Globus pallidus (tissue), 1 donor: ENCODE results near the gene PKHD1.

ENCODE experiments used
- DNase-seq: peaks from one replicate; pipeline ENCODE4 v3.0.0-alpha.2; 2015; ENCODE audit warnings: low spot score

PKHD1 gene

DNA sequence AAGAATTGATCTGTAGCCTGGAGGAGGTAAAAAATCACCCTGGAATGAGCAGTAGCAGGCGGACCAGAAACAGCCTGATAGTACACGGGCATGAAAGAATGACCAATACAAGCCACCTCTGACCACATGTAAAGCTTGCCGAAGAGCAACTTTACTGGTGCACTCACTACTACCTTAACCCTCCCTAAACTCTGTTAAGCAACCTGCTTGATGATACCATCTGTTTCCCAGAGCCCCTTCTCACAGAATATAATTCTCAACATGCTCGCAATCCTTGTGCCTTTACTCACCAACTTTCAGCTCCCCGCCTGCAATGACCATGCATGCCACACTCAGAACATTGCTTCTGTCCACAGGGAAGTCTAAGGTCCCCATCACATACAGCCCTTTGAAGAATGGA lies 296.5 kb downstream of the PKHD1 start:
- DNase-seq = no peak

DNA sequence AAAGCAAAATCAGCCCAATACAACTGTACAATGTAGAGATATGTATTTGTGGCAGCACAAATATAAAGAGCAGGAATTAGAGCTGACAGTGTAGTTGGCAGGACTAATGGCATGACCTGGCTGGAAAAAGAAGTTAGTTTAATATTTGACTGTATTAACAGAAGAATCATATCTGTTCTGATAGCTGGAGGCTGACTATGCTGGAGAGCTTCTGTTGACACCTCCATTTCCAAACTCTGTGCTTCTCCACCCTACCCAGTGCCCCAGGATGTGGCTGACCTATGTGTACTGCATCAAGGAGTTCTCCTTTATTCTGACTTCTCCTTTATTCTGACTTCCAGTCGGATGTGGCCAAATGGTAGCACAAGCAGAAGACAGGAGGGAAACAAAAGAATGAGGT lies 299.3 kb downstream of the PKHD1 start:
- no peak for DNase-seq

DNA sequence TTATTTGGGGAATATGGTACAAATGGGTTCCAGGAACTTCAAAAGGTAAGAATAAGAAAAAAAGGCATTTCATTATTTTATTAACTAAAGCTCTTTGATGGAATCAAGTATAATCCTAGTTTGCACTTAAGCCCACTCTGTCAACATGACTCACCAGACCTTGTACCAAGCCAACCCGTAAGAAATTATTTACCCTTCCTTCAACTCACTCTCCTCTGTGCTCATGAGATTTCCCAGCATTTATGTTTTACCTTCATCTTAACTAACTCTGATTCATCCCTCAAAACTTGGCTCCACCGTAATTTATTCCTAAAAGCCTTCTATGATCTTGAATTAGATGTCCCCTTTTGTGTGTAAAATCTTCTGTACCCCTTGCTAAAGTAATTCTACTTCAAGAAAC lies 308.7 kb downstream of the PKHD1 start:
- DNase-seq = no peak

DNA sequence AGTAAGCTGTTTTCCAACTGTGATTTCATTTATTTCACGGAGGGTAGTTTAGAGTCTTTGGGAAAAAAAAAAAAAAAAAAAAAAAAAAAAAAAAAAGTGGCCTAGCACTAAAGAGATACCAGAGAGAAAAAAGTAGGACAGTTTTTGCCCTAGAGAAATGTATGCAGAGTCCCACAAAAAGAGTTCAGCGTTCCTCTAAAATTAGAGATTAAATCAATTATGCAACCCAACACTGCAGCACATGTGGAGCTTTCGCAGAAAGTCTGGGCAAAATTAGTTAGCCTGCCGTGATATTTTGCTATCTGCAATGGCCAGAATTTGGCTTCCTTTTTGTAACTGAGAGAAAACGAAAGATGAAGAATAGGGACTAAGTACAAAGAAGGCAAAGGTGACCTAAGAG lies 309.8 kb downstream of the PKHD1 start:
- DNase-seq = no peak

DNA sequence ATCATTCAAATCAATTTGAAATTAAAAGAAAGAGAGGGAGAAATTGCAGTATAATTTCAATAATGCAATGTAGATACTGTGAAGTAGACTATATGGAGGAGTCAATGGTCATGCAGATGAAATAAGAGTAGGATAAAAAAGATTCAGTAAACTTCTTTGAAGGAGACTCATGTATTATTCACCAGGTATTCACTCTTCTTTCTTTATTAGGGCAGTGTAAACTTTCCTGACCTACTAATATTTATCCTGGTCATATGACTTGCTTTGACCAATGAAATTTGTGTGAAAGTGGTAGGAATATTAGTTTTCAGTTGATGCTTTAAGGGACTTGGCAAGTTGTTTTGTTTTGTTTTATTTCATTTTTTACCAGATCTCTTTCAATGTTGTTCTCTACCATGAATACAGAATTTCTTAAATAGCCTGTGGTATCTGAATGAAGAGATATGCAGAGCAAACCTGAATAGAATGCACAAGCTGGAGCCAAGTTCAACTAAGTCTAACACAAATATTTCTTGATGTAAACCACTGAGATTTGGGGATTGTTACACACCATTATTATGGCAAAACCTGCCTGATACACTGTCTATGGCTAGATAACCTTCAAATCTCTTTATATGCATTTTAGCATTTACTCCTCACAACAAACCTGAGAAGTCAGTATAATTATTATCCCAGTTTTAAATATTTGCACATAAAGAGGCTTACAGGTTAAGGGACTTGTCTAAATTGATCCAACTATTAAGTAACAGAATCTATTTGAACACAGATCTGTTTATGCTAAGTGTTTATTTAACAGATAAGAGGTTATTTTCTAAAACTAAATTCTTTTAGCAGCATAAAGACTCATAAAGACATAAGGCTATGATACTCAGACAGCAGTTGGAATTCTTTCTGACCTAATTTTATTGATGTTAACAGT lies 311.2 kb downstream of the PKHD1 start:
- no peak for DNase-seq

DNA sequence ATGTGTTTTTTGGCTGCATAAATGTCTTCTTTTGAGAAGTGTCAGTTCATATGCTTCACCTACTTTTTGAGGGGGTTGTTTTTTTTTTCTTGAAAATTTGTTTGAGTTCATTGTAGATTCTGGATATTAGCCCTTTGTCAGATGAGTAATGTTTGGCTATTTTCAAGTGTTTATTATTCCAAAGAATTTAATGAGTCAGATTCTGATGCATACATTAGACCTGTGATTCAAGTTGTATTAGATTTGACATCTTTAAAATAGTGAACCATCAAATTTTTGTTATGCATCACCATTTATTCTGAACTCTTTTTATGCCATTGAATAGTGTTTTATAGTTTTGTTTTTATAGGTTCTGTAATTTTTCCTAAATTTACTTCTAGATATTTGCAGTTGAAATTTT lies 319.3 kb downstream of the PKHD1 start:
- no peak for DNase-seq

DNA sequence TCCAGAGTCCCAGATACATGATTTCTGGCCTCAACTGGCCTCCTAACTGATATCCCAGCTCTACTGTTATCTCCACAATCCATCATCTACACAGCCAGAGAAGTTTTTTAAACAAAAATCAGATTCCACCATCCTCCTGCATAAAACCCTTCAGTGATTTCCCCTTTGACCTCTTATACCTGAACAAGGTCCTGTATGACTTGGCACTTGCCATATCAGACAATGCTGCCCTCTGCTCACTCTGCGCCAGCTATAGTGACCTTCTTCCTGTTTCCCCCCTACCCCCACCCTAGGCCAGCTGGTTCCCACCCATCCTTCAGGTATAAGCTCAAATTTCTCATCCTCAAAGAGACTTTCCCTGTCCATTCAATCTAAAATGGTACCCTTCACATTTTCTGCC lies 322.2 kb downstream of the PKHD1 start:
- DNase-seq = no peak

DNA sequence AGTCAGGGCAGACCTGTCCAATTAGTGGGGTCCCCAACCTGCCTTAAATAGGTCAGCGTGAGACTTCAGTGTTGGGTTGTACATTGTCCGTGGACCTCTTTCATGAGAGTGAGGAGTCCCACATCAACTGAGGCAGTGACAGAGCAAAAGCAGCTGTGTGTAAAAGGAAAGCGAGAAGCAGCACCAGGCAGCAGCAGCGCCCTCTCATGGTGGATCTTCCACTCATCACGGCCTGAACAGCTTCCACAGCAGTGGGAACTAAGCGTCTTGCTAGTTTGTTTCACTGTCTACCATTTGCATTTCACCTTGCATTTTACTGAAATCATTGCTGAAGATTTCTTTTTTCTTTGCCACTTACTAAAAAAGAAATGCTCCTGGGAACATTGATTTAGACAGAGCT lies 333.8 kb downstream of the PKHD1 start:
- no peak for DNase-seq

DNA sequence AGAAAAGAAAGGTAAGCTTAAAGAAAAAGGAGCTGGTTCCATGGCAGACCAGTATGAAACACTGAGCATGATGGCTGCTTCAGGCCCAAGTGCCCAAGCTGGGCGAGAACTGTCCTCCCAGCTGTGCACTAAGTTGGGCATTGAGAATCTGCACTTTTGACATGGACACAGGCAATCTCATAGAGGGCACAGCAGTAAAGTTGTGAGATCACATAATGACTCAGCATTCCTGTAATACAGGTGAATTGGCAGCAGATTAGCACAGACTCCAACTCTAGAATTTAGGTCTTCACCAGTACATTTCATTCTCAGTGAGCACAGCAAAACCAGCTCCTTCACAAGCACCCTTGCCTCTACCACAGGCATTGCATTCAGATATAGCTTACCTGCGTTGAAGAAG lies 343.4 kb downstream of the PKHD1 start:
- DNase-seq = no peak

DNA sequence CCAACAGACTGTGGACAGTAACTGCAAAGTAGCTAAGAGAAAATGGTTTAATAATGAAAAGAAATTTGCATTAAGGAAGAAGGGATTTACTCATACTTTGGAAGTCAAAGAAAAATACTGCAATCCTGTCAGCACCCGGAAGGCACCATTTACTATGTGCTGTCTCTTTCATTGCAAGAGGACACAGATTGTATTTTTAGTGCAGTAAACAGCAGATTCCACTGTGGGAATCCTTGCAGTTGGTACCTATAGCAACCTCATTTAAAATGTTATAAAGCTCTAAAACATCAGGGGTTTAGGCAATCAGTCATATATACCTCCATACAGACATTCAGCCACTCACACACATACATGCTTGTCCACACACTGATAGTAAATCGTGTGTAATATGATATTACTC lies 346.8 kb downstream of the PKHD1 start:
- no peak for DNase-seq

DNA sequence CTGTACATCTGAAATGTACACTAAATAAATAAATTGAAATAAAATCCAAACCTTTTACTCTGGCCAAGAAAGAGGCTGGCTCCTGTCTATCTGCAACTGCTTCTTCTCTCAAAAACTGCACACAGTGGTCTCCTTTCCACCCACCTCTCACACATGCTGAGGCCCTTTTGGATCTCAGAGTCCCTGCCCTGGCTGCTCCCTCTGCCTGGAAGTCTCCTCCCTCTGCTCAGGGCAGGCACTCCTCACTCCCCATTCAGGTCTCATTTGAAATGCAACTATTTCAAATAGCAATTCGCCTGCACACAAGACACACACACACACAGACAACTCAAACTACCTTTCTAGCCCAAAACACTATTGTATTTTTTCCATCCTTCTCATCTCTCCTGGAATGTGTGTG lies 348.8 kb downstream of the PKHD1 start:
- no peak for DNase-seq

DNA sequence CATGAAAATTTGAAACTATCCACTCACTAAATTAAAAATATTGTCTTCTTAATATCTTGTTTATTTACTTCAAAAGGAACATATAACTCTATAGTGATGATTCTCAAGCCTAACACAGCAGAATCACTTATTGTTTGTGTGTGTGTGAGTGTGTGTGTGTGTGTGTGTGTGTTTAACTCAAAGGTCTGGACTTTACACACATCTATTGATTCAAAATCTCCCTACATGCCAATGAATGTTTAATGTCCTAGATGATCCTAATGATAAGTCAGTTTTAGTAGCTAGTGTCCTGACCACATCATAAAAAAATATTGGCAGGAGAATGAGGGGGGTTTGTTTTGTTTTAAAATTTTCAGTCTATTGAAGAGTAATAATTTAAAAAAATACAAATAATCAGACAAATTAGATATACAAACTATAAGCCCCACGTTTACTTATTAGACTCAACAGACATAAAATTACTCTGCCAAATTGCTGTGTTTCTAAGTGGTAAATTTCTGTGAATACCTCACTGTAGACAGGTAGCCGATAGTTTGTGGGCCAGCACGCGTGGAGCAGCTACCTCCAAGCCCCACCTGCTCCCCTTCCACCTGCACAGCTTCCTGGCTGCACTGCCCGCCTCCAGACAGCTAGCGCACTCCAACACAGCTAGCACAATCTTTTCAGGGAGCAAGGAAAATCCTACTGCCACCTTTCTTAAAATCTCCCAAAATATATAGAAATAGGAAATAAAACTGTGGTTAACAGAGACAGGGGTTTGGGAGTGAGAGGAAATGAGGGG lies 349.6 kb downstream of the PKHD1 start:
- no peak for DNase-seq

DNA sequence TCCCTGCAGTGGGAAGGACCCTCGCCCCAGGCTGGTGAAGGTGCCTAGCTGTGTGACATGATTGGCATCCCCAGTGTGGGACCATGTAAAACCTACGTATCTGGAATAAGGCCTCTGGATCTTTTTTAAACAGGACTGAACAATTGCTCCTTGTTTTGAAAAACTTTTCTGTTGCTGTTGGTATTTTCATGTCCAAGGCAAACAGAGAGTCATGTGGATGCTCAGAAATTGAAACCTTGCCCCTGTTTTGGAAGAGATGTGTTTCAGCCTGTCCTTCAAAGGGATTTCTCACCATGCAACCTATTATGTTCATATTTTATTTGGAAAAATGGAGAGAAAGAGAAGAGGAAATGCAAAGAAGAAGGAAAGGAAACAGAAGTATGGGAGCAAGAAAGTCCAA lies 362.3 kb downstream of the PKHD1 start:
- DNase-seq = no peak

DNA sequence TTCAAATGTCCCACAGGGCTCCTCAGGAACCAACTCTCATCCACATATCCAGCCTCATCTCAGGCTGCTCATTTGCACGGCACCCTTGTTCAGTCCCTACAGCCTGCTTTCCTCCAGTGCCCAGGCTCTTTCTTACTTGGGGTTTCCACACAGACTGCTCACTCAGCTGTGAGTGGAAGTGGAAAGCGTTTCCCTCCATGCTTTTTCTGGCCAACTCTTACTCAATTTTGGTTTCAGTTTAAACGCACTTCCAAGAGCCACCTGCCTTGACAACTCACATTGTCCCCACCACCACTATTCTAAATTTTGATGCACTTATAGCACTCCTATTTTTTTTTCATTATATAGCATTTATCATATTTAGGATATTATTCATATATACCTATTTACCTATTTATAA lies 367.1 kb downstream of the PKHD1 start:
- DNase-seq = no peak

DNA sequence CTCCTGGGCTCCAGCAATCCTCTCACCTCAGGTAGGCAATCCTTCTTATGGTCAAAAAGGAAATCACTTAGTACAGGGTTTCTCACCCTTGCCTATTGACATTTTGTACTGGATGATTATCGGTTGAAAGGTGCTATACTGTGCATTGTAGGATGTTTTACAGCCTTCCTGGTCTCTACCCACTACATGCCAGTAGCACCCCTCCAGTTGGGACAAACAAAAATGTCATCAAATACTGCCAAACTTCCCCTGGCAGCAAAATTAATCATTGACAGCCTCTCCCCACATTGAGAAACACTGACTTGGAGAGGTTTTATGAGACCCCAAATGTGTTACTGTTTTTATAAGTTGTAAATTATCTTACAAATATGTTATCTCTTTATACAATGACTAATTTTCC lies 368.1 kb downstream of the PKHD1 start:
- no peak for DNase-seq

DNA sequence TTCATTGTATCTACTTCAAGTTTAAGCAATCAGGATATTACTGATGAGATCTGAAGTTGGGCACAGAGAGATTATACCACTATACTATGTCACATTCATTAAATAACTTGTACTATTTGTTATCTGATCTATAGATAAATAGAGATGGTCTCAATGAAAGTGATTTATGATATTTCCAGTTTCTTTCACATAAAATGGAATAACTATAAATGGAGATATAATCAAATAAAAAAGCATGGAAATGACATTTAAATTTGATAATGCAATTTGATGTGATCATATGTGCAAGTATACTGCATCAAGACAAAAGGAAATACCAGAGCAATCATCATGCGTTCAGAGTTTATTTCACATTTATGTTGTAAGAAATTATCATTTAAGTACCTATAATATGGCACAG lies 368.9 kb downstream of the PKHD1 start:
- no peak for DNase-seq

DNA sequence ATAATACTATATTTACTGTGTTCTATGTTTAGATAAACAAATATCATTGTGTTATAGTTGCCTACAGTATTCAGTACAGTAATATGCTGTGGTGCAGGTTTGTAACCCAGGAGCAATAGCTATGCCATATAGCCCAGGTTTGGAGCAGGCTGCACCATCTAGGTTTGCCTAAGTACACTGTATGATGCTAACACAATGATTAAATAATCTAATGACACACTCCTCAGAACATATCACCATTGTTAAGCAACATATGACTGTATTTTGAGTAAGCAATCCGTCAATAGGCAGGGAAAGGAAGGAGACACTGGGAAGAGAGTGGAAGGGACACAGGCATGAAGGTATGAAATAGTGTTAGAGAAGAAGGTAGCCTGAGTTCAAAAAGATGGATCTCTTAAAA lies 369.9 kb downstream of the PKHD1 start:
- no peak for DNase-seq

DNA sequence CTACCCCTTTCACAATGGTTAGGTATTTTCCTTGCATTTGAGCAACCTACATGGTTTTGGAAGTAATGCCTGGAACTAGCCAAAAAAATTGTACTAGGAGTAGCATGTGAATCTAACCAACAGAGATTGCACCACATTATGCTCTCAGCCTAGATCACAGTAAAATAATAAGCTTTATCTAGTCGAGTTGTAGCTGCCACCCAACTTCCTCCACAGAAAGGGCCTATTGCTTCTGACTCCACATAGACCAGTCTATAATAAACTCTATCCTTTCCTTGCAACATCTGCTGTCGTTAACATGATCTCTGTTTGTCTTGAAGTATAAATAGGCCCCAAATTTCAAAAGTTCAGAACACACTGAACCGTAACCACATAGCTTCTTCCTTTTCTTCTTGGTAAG lies 375.5 kb downstream of the PKHD1 start:
- no peak for DNase-seq

DNA sequence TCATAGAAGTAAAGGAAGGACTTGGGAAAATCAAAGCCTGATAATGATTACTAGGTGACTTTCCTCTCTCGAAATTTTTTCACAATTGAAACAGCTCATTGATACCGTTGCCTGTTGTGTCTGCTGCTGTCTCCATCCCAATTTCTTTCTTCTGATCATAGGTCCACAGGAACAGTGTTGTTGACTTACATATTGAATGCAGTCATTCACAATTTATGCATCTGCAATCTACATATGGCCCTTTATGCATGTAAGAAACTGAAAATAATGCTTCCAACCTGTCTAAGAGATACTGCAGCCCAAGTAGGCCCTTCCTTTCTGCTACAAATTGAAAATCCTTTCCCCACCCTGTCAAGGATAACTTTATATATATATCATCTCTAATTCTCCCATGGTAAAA lies 381.3 kb downstream of the PKHD1 start:
- no peak for DNase-seq

DNA sequence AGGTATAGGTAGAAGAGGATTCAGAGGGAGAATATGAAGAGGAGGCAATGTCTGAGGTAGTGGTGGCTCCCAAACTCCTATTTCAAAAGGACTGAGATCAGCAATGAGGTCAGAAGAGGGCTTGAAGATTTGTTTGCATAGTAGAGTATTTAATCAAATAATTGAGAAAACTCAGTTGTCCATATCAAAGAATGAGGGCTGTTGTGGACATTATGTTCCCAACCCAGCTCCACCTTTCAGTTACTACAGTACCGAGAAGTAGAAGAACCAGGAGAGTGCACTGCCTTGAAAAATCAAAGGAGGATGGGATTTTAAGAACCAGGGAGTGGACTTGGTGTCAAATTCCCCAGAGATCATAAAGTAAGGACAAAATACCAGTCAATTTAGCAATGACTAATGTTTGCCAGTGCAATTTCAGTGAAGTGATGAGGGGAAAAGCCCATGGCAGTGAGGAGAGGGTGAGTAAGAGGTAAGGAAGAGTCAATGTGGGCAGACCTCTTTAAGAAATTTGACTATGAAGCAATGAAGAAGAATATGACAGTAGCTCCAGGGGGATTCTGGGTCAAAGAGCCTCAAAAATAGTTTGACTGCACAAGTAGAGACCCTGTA lies 382.4 kb downstream of the PKHD1 start:
- DNase-seq = no peak

DNA sequence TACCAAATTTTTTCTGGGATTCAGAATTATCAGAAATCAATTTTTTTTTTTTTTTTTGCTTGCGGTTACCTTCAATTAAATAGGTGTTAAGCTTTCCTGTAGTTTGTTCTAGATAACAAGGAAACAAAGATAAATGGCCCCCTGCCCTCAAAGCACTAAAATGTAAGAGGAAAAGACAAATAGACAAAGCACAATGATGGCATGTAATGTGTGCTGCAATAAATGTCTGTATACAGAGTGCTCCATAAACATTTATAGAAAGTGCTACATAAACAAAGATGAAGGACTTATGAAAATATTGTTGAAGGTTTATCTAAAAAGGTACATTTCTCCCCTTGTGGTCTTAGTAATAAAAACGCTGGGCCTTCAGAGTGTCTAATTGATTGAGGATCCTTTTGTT lies 384.6 kb downstream of the PKHD1 start:
- DNase-seq = no peak

DNA sequence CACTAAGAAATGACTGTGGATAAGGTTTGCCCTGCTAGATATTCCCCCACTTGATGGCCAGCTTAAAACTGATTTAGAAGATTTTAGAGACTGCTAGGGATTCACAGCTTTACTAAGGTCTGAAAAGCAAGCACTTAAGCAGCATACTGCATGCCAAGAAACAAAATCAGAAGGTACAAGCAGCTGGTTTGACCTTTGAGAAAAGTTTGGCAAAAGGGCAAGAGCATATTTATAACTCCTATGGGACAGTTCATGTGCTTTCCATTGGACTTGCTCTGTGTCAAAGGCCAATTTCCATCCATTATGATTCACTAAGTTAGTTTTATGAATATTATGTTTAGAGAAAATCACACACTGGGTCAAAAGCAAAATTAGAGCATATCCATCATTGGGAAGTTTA lies 402.8 kb downstream of the PKHD1 start:
- DNase-seq = no peak

DNA sequence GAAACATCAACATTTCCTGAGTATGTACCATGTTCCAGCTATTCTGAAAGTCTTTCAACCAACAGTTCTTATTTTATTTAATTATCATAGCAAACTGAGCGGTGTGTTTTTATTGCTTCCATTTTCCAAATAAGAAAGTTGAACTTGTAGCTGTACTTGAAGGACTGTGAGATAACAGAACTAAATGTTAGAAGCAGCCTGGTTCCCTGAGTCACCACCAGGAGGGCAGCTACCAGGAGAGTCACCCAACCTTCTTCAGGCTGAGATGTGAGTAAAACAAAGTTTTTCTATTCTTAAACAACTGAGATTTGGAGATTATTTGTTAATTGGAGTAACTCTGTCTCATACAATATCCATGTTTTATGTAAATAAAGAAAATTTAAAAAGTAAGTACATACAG lies 403.4 kb downstream of the PKHD1 start:
- DNase-seq = no peak
